HepG2 (cell line): ENCODE measurements around the gene DOCK3. TPM values are rescaled to one million over a fixed set of nuclear protein-coding genes. Genes with fewer than 3 reads are reported as not detected.

Source experiments
- ATAC-seq: fragments of 200-7000 bp; cut with Tn5 transposase; 3 replicates; pipeline ENCODE4 v1.9.1; 2020; ENCODE audit warnings: mild to moderate bottlenecking, moderate library complexity
- BruUV-seq: library from RNA; stranded (reverse); fragments of 400-500 nt; replicated peaks from 2 replicates; lab custom pipeline; 2021; lab: Mats Ljungman, UMichigan
- CTCF ChIA-PET: fragments of 300-600 bp; formaldehyde crosslinking; extraction: SDS; loops from one replicate; lab custom pipeline; 2021; ENCODE audit warnings: low total read pairs, inconsistent platforms, low intra/inter-chr PET ratio; lab: Yijun Ruan, JAX
- POLR2A ChIA-PET: fragments of 350-600 bp; sonication (Branson Sonifier 250); formaldehyde crosslinking; loops from one replicate; lab custom pipeline; 2020; ENCODE audit warnings: antibody characterized with exemption, inconsistent platforms; lab: Yijun Ruan, JAX
- DNase-seq: peaks from one replicate; pipeline ENCODE4 v3.0.0-alpha.2; 2015; ENCODE audit warnings: low spot score
- FAIRE-seq: peaks from 3 replicates; lab custom pipeline; 2011; peaks lifted over from hg19 to GRCh38; lab: Jason Lieb, UNC
- H2AFZ ChIP-seq: one replicate; pipeline ENCODE4 v1.6.1; 2011; ENCODE audit warnings: low read length, inconsistent platforms
- H3K27ac ChIP-seq: fragments of 300-600 bp; 3 replicates; pipeline ENCODE4 v1.8.0; 2011; ENCODE audit warnings: mixed run types, mild to moderate bottlenecking, mixed read lengths, low read length, inconsistent platforms; ENCODE audit not compliant: insufficient read depth; ENCODE audit errors: extremely low read length
- H3K27me3 ChIP-seq, 2 experiments: fragments of 200-600 bp in 1 of 2; 2 replicates in 1 of 2; 3 replicates in 1 of 2; pipeline versions ENCODE4 v1.6.0 to v1.8.0; 2011; ENCODE audit warnings: low read length in 2 of 2, mild to moderate bottlenecking in 2 of 2, moderate library complexity in 2 of 2, inconsistent platforms in 1 of 2; ENCODE audit not compliant: insufficient read depth in 2 of 2, control insufficient read depth in 1 of 2
- H3K36me3 ChIP-seq, 2 experiments: fragments of 200-600 bp in 1 of 2; replicated peaks in 1 of 2; 2 replicates in 1 of 2; 3 replicates in 1 of 2; pipeline versions ENCODE4 v1.5.1 to v1.8.0; 2011; ENCODE audit warnings: low read length in 2 of 2, inconsistent platforms in 1 of 2; ENCODE audit not compliant: insufficient read depth in 2 of 2, control insufficient read depth in 1 of 2
- H3K4me1 ChIP-seq: 2 replicates; pipeline ENCODE4 v1.5.1; 2012; ENCODE audit warnings: low read length, inconsistent platforms; ENCODE audit not compliant: insufficient read depth
- H3K4me2 ChIP-seq: 2 replicates; pipeline ENCODE4 v1.6.0; 2011; ENCODE audit warnings: low read depth, low read length, inconsistent platforms
- H3K4me3 ChIP-seq, 3 experiments: fragments of 200-600 bp in 1 of 3; sonication (generic), shearing (Covaris generic) in 1 of 3; replicated peaks in 1 of 3; 2 replicates each; pipeline ENCODE4 v1.5.1; 2011 to 2016; ENCODE audit warnings: low read length in 3 of 3, inconsistent platforms in 2 of 3, low read depth in 2 of 3, mild to moderate bottlenecking in 2 of 3, control low read depth in 1 of 3, mixed read lengths in 1 of 3; ENCODE audit not compliant: insufficient read depth in 1 of 3
- H3K79me2 ChIP-seq: one replicate; pipeline ENCODE4 v1.6.1; 2011; ENCODE audit warnings: low read length, inconsistent platforms; ENCODE audit not compliant: insufficient read depth
- H3K9ac ChIP-seq: 2 replicates; pipeline ENCODE4 v1.6.0; 2011; ENCODE audit warnings: mild to moderate bottlenecking, low read depth, low read length, inconsistent platforms; ENCODE audit not compliant: insufficient read depth
- H3K9me3 ChIP-seq: 2 replicates; pipeline ENCODE4 v1.5.1; 2012; ENCODE audit warnings: mild to moderate bottlenecking, low read length
- H4K20me1 ChIP-seq: 2 replicates; pipeline ENCODE4 v1.6.0; 2011; ENCODE audit warnings: inconsistent platforms, mild to moderate bottlenecking, low read length, moderate library complexity; ENCODE audit not compliant: insufficient read depth
- ATF3 ChIP-seq: sonication (generic); formaldehyde crosslinking; IDR thresholded peaks from 2 replicates; pipeline ENCODE4 v1.4.0; 2020; ENCODE audit warnings: missing genetic modification reagents
- HDAC1 ChIP-seq: sonication (generic); formaldehyde crosslinking; IDR thresholded peaks from 2 replicates; pipeline ENCODE4 v1.5.1; 2020; ENCODE audit warnings: mild to moderate bottlenecking, missing genetic modification reagents
- MEF2D ChIP-seq: sonication (generic); formaldehyde crosslinking; IDR thresholded peaks from 2 replicates; pipeline ENCODE4 v1.5.1; 2020; ENCODE audit warnings: mild to moderate bottlenecking, missing genetic modification reagents
- NPAS2 ChIP-seq: sonication (generic); formaldehyde crosslinking; IDR thresholded peaks from 2 replicates; pipeline ENCODE4 v1.8.0; 2022; ENCODE audit warnings: mild to moderate bottlenecking, missing genetic modification reagents, borderline replicate concordance
- PCBP2 ChIP-seq: fragments of 200-400 bp; formaldehyde crosslinking; optimal IDR thresholded peaks from 2 replicates; pipeline ENCODE3; 2018; ENCODE audit warnings: low read length, low read depth; ENCODE audit not compliant: poor library complexity, severe bottlenecking
- POGZ ChIP-seq: sonication (generic); formaldehyde crosslinking; IDR thresholded peaks from 2 replicates; pipeline ENCODE4 v1.4.0; 2020; ENCODE audit warnings: mild to moderate bottlenecking, missing genetic modification reagents
- ZNF142 ChIP-seq: sonication (generic); formaldehyde crosslinking; IDR thresholded peaks from 2 replicates; pipeline ENCODE4 v1.4.0; 2020; ENCODE audit warnings: missing genetic modification reagents
- ZNF280B ChIP-seq: sonication (generic); formaldehyde crosslinking; IDR thresholded peaks from 2 replicates; pipeline ENCODE4 v1.5.0; 2020; ENCODE audit warnings: missing genetic modification reagents, mild to moderate bottlenecking, borderline replicate concordance
- ZUFSP ChIP-seq: sonication (generic); formaldehyde crosslinking; IDR thresholded peaks from 2 replicates; pipeline ENCODE4 v1.9.0; 2021; ENCODE audit warnings: missing genetic modification reagents, mild to moderate bottlenecking, borderline replicate concordance
- WGBS: methylation state at CpG from one replicate; pipeline ENCODE4 v1.1.6; 2017; ENCODE audit warnings: low lambda C conversion rate; 5-methylcytosine and 5-hydroxymethylcytosine counted together
- in situ Hi-C: cut with HindIII; loops from 2 replicates; pipeline ENCODE4 v1.10.0; 2017; ENCODE audit warnings: low pct_unique_long_range_greater_than_20kb; ENCODE audit not compliant: extremely low pct_ligation_motif_present
- intact Hi-C: fragments of 100-400 bp; cut with micrococcal nuclease; formaldehyde crosslinking; loops from one replicate; pipeline ENCODE4 v1.10.0; 2022; ENCODE audit not compliant: unreplicated experiment
- polyA plus RNA-seq, 8 experiments: library from polyadenylated mRNA; depleted of rRNA in 3 of 8; stranded (reverse) in 7 of 8; unstranded in 1 of 8; fragments of >200 nt; fragmentation: Illumina TruSeq in 4 of 8; extraction: Trizol in 4 of 8; gene quantifications; 2 replicates each; pipeline versions ENCODE4 v1.2.1 to v1.2.3, GENCODE V29; 2011 to 2016; ENCODE audit warnings: low read depth in 4 of 8, missing spikeins in 1 of 8, mixed read lengths in 1 of 8; ENCODE audit not compliant: insufficient read depth in 1 of 8
- total RNA-seq, 5 experiments: library from RNA; depleted of rRNA; stranded (reverse); fragments of >200 nt; fragmentation: Illumina TruSeq; extraction: Trizol; gene quantifications; 2 replicates each; pipeline ENCODE4 v1.2.3, GENCODE V29; 2016; ENCODE audit warnings: low read depth in 1 of 5

The DOCK3 gene
- total and polyA plus RNA-seq, 2 of the 13 experiments (the other 11 are each of a cell fraction or from before 2014, with no cell fraction given), result not detected

- TF ChIP-seq PCBP2, result no peak
- no peak for TF ChIP-seq ZUFSP (CRISPR knock-in tag)
- TF ChIP-seq ATF3 (CRISPR knock-in tag), result no peak
- no peak for TF ChIP-seq MEF2D (CRISPR knock-in tag)
- TF ChIP-seq ZNF142 (CRISPR knock-in tag), result no peak
- TF ChIP-seq HDAC1, result no peak
- TF ChIP-seq NPAS2, result no peak
- no peak for TF ChIP-seq POGZ (CRISPR knock-in tag)
- no peak for TF ChIP-seq ZNF280B (CRISPR knock-in tag)
- Histone ChIP-seq H3K36me3 (no peaks in the 10 kb centered on the region), H3K27me3 (no peaks in the 10 kb centered on the region), H3K9ac (no peak overlapping the region), H3K4me2 (no peak overlapping the region), H3K4me3 (no peak overlapping the region), H3K4me1 (peaks cover 34% of the 10 kb centered on the region), H3K79me2 (no peaks in the 10 kb centered on the region), H3K9me3 (no peaks in the 10 kb centered on the region), H2AFZ (no peak overlapping the region), H4K20me1 (no peaks in the 10 kb centered on the region), H3K27ac (no peak overlapping the region)
- FAIRE-seq (no peak), DNase-seq (no peak), ATAC-seq (no peak)
- 27% methylated on average over 3 of the region's 3 CpGs for WGBS
- BruUV-seq, result no TSS peak
- POLR2A ChIA-PET, result no interaction called here
- intact Hi-C loops, result no loop called here
- CTCF ChIA-PET, result no interaction called here
- in situ Hi-C loops, result no loop called here
Observed at GRCh38 chr3:51190827-51191226, 516.1 kb downstream of the DOCK3 start.
